ENCODE results near the gene WASHC3. TPM values are rescaled to one million over a fixed set of nuclear protein-coding genes. Genes with fewer than 3 reads are reported as not detected.

The WASHC3 gene, protein sequence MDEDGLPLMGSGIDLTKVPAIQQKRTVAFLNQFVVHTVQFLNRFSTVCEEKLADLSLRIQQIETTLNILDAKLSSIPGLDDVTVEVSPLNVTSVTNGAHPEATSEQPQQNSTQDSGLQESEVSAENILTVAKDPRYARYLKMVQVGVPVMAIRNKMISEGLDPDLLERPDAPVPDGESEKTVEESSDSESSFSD
- total RNA-seq: 34.6 TPM
- long read RNA-seq, transcript WASHC3-201 (7 exons, 916 nt): major isoform, 8 of 20 reads
- long read RNA-seq, partial matches to known transcripts: 0 of 20 reads
- long read RNA-seq, other reads (novel, unspliced or antisense): 6 of 20 reads

GRCh38 chr12:102061560-102062418 is at the start of gene WASHC3:
TSS of gene WASHC3 (minus strand) at chr12:102061991. CDS start at chr12:102061962, 29 bp downstream.
- Histone ChIP-seq H3K9me3 (no peaks in the 10 kb centered on the region), H3K27me3 (no peaks in the 10 kb centered on the region), H3K4me1 (no peaks in the 10 kb centered on the region), H3K27ac (peak within 1 kb of the TSS; percentile 94), H3K36me3 (peaks cover 17% of the 10 kb centered on the region), H3K4me3 (peak within 1 kb of the TSS; percentile 86)
- TF ChIP-seq, protein P1, sequence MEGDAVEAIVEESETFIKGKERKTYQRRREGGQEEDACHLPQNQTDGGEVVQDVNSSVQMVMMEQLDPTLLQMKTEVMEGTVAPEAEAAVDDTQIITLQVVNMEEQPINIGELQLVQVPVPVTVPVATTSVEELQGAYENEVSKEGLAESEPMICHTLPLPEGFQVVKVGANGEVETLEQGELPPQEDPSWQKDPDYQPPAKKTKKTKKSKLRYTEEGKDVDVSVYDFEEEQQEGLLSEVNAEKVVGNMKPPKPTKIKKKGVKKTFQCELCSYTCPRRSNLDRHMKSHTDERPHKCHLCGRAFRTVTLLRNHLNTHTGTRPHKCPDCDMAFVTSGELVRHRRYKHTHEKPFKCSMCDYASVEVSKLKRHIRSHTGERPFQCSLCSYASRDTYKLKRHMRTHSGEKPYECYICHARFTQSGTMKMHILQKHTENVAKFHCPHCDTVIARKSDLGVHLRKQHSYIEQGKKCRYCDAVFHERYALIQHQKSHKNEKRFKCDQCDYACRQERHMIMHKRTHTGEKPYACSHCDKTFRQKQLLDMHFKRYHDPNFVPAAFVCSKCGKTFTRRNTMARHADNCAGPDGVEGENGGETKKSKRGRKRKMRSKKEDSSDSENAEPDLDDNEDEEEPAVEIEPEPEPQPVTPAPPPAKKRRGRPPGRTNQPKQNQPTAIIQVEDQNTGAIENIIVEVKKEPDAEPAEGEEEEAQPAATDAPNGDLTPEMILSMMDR (IDR thresholded peaks at IDR 0.05): no peak
- ATAC-seq (peak; percentile 100), DNase-seq (peak; percentile 98)
- intact Hi-C loops (cut with DNase I): no loop called here

GRCh38 chr12:102110782-102111181 is 49.0 kb upstream of the WASHC3 start:
- no peak overlapping the region for H3K4me3 ChIP-seq
- peaks cover 41% of the 10 kb centered on the region for H3K36me3 ChIP-seq
- ATAC-seq (no peak), DNase-seq (no peak)
- H3K27ac ChIP-seq: no peak overlapping the region
- TF ChIP-seq, protein P1 (IDR thresholded peaks at IDR 0.05): no peak
- intact Hi-C loops (cut with DNase I): no loop called here
- H3K27me3 ChIP-seq: no peaks in the 10 kb centered on the region
- H3K4me1 ChIP-seq: no peaks in the 10 kb centered on the region
- H3K9me3 ChIP-seq: no peaks in the 10 kb centered on the region

GRCh38 chr12:102107970-102108369 is 46.2 kb upstream of the WASHC3 start:
- ATAC-seq (no peak), DNase-seq (no peak)
- Histone ChIP-seq H3K27me3 (no peaks in the 10 kb centered on the region), H3K36me3 (peaks cover 57% of the 10 kb centered on the region), H3K4me3 (no peak overlapping the region), H3K4me1 (no peaks in the 10 kb centered on the region), H3K27ac (no peak overlapping the region), H3K9me3 (no peaks in the 10 kb centered on the region)
- intact Hi-C loops (cut with DNase I): no loop called here
- TF ChIP-seq, protein P1 (IDR thresholded peaks at IDR 0.05): no peak

DNA sequence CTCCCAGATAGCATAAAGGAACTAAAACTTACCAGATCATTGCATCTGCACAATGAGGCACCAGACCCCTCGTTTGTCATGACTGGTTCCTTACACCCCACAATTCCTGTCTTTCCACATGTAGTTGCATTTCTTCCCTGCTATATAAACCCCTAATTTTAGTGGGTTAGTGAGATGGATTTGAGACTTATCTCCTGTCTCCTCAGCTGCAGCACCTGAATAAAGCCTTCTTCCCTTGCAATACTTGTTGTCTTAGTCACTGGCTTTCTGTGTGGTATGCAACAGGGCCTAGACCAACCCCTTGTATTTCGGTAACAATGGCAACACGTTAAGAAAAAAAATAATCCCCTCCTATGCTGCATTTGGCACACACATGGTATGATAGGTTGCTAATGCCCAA is 45.1 kb upstream of the WASHC3 start:
- Histone ChIP-seq H3K9me3 (no peaks in the 10 kb centered on the region), H3K4me3 (no peak overlapping the region), H3K36me3 (peaks cover 56% of the 10 kb centered on the region), H3K27ac (no peak overlapping the region), H3K4me1 (no peaks in the 10 kb centered on the region), H3K27me3 (no peaks in the 10 kb centered on the region)
- DNase-seq: no peak
- intact Hi-C loops (cut with DNase I): no loop called here
- TF ChIP-seq, protein P1 (IDR thresholded peaks at IDR 0.05): no peak
- ATAC-seq: no peak

- peaks cover 4% of the 10 kb centered on the region for H3K4me1 ChIP-seq
- TF ChIP-seq, protein P1 (IDR thresholded peaks at IDR 0.05): no peak
- intact Hi-C loops (cut with DNase I): no loop called here
Measured at GRCh38 chr12:102096855-102097254, 35.1 kb upstream of the WASHC3 start.

More at GRCh38 chr12:102096855-102097254, 35.1 kb upstream of the WASHC3 start:
- H3K4me3 ChIP-seq: no peak overlapping the region
- peaks cover 47% of the 10 kb centered on the region for H3K36me3 ChIP-seq
- H3K27me3 ChIP-seq: no peaks in the 10 kb centered on the region
- H3K9me3 ChIP-seq: no peaks in the 10 kb centered on the region
- ATAC-seq (no peak), DNase-seq (no peak)
- H3K27ac ChIP-seq: no peak overlapping the region
